NCI-H1092 treated with DMSO at 0.1 percent for 48 hours (cell line): ENCODE data around the gene ZNF783.

Experiments
- DNase-seq: peaks from one replicate; lab custom pipeline; 2025; lab: John Stamatoyannopoulos, UW

Gene ZNF783

DNA sequence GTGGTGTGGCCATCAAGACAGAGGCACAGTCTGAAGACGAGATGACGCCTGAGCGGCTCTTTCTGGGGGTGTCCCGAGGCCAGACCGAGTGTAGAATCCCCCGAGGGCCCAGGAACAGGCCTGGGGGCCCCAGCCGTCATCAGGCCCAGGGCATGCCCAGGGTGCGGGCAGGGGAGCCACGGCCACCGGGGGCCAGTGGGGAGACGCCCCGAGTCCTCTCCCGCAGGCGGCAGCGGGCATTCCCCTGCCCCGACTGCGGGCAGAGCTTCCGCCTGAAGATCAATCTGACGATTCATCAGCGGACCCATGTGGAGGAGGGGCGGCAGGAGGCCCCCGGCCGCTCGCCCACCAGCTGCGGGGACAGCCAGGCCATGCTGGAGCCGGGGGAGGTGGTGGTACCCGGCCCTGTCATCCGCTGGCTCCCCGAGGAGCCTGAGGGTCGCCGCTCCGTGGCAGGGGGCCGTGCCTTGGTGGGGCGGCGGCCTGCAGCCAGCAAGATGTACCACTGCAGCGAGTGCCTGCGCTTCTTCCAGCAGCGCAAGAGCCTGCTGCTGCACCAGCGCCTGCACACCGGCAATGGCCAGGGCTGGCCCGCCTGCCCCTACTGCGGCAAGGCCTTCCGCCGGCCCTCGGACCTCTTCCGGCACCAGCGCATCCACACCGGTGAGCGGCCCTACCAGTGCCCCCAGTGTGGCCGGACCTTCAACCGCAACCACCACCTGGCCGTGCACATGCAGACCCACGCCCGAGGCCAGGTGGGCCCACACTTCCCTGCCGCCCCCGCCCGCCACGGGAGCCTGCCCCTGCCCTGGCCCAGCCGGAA lies 19.7 kb downstream of the ZNF783 start:
- DNase-seq = no peak

DNA sequence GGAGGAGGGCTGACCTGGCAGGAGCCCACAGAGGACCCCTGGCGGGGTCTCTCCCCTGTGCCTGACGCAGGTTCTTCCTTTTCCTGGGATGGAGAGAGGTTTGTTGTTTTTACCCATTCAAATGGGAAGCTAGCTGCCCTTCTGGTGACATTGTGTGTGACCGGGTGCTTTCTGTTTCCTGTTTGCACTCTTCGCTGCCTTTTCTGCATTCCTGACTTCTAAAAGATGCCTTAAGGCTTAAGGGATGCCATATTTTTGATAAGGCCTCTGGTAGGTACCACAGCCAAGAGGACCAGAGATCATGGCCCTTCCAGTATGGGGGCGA lies 20.3 kb downstream of the ZNF783 start:
- DNase-seq = no peak

DNA sequence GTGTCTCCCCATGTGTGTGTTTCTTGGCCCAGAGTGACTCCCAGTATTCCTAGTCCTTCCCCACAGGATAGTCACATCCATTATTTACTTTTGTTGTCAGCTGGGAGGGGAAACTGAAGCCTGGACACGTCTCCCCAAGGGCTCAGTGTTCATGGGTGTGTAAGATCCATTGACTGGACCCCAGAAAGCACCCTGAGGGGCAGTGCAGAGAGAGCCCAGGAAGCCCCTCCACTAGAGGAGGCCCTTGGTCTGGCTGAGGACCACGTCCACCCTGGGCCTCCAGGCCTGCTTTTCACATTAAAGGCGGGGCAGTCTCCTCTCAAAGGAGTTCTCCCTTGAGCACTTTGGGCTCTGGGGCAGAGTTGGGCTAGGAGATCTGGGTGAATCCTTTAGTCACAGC lies 21.3 kb downstream of the ZNF783 start:
- no peak for DNase-seq

DNA sequence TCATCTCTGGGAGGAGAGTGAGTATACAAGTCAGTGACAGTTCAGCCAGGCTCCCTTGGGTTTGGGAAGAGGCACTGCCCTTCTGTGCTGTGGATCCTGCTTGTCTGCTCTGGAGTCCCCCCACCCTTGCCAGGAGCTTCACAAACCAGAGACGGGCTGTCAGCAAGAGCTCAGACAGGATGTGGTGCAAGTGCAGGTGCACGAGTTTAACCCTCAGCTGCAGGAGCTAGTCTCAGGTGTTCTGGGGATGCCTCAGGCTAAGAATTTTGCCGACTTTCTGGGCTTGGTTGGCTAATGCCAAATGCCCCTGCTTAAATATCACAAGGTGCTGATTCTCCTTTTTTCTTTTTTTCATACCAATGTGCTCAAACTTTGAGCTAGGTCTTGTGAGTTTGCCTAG lies 22.3 kb downstream of the ZNF783 start:
- DNase-seq = no peak

DNA sequence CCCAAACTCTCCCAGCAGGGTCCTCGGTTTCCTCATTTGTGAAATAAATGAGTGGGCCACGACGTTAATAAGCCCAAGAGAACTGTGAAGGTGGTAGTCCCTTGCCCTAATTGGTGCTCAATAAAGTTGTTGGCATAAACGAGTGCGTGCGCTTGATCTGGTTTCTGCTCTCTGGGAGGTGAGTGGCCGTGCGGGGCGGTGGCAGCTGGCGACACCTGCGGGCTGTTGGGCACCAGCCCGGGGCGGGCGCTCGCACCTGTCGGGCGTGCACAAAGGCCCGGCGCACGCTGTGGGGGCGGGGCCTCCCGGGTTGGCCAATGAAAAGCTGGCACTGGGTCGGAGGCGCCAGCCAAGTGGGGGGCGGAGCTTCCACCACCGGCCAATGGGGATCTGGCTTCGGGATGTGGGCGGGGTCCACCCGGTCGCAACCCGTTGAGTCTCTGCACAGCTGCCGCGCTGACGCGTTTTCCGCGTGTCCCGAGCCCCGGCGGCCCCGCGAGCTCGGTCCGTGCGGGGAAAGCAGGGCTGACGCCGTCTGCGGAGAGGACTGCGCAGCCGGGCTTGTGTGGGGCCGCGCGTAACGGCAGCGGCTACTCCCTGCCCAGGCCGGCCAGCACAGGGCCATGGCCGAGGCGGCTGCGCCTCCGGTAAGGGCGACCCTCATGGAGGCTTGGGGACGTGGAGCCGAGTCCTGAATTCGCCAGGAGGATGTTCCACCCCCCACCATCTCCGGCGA lies 23.0 kb downstream of the ZNF783 start:
- peak; percentile 96 for DNase-seq

DNA sequence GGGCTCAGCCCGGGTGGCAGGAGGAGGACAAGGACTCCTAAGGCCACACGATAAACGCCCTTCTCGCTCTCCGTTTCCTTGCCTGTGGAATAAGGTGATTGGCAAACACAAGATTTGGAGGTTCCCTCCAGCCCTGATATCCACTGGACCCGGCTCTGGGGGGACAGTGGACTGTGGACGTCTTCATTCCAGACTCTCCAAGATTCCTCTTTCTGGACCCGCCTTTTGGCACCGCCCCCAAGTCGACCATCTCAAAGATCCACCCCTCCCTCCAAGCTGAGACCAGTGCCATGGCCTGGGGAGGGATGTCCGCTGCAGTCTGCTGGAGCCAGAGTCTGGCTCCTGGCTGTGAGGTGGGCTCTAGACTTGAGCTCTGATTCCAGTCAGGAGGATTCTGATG lies 23.6 kb downstream of the ZNF783 start:
- peak; percentile 43 for DNase-seq

DNA sequence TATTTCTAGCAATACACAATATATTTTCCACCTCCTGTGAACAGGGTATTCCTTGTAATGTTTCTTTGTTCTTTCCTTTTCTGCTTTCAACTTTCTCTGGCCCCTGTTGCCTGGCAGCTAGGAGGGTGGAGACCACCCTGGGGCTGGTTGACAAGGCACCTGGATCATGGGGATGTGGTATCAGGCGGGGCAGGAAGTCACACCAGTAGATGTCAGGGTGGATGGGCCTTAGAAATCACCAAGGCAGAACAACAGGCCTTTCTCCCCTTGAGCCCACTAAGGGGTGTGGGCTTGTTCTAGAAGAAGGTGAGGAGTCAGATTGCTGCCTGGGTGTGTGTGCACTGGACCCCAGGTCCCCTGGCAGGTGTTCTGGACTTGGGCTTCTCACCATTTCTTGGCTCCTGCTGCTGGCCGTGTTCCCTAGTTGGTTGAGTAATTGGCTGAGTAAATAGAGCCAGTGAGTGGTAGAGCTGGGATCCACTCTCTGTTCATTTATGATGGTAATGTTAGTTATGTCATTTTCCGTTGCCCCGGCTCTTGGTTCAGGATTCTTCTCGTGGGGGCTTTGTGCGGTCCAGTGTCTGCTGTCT lies 24.9 kb downstream of the ZNF783 start:
- peak; percentile 6 for DNase-seq

DNA sequence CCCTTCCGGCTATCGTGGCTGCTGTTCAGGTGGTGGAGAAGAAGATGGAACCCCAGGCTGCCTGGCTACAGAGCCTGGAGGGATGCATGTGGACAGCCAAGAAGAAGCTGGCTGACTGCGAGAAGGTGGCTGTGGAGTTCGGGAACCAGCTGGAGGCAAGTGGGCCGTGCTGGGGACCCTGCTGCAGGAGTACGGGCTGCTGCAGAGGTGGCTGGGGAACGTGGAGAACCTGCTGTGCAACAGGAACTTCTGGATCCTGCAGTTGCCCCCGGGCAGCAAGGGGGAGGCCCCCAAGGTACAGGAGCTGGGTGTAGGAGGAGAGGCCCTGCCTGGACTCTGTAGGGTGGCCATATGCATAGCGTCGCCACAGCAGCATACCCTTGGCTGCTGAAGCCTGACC lies 25.6 kb downstream of the ZNF783 start:
- no peak for DNase-seq

DNA sequence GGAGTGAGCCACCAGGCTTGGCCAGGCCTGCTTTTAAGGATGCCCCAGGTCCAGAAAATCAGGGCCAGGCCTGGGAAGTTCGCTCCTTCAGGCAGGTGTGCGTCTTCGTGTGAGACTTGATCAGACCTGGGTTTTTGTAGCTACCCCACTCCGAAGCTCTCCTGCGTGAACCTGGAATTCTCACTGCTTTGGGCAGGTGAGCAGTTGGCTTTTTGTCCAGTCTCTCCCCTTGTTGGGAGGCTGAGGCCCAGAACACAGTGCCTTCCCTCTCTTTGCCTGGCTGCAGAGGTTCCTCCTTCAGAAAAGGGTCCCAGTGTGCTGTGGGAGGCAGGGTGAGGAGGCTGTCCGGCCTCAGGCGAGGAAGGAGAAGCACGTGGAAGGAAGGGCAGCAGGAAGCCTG lies 27.3 kb downstream of the ZNF783 start:
- no peak for DNase-seq

DNA sequence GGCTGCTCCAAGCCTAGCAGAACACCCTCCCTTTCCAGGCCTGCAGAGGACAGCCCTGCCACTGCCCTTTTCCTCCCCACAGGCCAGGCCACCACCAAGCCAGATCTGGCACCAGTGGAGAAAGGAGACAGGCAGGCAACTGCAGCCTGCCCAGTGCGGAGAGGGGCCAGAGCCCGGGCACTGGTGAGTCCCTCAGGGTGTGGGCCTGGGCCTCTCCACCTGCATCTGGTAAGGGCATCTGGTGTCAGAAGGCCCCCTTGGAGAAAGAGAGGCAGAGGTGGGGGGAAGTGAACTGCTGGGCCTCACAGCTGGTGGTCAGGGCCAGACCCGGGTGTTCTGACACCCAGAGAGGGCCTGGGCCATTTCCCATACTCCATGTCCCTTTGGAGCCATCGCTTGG lies 27.9 kb downstream of the ZNF783 start:
- DNase-seq = no peak

DNA sequence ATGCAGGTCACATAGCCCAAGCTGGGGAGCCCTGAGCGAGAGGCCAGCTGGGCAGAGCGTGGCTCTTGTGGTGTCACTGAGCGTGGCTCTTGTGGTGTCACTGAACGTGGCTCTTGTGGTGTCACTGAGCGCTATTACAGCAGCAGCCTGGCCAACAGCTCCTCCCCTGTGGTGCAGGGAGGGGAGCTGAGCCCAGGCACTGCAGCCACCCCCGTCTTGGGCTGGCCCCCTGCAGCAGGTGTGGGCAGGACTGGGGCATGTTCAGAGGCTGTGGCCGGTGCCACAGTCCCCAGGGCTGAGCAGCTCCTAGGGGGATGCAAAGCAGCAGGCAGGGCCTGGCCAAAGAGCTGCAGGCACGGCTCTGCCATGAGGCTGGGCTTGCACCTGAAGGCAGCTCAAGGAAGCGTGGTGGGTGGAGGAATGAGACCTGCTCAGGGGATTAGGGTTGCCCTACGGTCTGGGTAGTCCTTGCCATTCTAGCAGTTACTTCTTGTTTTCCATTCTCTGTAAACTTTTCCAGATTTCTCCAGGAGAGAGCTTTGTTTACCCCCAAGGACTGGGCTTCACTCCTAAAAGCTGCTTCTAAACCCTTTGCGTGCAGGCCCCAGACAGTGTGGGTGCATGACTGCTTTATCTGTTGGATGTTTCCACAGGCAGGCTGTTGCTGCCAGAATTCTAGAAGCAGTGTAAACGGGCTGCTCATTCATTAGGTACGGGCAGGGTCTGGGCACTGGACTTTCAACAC lies 29.2 kb downstream of the ZNF783 start:
- DNase-seq = no peak

DNA sequence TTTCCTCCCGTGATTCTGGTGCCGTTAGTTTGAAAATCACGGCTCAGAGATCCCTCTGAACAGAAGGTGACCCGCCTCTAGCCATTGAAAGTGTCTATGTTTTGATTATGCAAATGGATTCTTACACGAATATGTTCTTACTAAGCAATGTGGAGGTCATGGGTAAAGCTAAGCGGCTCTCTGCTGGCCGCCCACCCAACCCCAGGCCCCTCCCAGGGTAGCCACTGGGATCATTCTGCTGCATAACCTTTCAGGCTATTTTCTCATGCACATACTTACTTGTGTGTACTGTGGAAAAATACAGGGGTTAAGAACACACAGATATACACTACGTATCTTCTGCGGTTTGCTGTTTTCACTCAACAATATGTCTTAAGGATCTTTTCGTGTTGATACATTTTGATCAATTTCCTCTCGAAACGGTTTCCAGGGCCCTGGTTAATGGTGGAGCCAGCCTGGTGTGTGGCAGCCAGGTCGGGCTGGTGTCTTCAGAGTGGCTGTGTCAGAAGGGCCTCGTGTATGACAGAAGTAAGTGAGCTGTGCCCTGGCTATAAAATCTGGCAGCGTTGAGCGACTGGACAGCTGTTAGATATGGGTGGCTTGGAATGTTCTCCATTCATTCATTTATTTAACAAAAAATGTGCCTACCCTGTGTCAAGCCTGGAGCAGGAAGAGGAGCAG lies 29.9 kb downstream of the ZNF783 start:
- no peak for DNase-seq

DNA sequence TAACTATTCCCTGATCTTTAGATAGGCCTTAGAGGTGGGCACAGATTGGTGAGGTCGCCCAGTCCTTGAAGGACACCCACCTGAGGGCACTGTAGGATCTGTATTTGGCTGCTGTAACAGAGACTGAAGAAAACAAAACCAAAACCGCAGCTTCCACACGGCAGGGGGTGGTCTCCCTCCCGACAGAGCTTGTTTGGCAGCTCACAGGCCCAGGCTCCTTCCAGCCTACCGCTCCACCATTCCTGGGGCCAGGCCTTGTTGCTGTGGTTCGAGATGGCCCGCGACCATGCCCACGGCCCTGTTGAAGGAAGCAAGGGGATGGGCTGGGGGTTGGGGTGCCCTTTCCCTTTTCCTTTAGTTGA lies 30.4 kb downstream of the ZNF783 start:
- no peak for DNase-seq

DNA sequence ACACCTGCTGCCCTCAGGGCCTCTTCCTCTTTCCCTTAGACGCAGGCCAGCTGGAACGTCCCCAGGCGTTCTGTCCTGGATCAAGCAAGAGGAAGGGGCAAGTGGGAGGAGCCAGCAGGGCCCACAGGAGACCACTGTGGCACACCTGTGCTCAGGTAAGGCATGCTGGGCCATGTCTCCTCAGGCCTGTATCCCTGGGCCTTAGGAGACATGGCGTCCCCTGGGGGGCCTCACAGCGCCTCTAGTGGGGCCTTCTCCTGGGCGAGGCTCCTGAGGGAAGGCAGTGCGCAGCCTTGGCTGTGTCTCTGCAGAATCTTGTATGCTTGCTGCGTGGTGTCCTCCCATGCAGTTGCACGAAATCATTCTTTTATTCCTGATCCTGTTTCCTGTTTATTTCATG lies 31.3 kb downstream of the ZNF783 start:
- DNase-seq = no peak

DNA sequence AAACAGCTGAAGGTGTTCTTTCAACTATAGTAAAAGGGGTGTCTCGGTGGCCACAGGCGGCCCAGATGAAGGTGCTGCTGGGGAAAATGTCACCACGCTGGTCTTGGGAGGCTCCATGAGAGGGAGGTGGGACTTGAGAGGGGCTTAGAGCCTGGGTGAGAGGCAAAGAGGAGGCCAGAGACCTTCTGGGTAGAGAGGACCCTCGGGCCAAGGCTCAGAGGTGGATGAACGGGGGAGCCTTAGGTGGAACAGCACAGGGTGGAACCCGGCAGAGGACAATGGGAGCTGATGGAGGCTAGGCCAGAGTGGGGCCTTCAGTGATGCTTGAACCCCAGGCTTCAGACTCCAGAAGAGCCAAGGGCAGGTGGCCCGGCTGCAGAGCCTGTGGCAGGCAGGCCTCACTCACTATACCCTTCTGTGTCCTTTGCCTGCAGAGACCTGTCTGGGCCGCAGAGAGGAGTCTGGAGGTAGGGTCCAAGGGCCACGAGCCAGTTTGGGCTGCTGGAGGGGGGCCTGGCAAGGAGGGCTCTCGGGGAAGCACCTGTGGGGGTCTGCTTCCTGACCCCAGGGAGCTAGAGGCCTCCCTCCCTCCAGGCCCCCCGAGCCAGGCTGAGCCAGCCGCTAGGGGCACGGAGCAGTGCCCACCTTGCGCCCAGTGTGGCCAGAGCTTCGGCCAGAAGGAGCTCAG lies 32.1 kb downstream of the ZNF783 start:
- DNase-seq = no peak

DNA sequence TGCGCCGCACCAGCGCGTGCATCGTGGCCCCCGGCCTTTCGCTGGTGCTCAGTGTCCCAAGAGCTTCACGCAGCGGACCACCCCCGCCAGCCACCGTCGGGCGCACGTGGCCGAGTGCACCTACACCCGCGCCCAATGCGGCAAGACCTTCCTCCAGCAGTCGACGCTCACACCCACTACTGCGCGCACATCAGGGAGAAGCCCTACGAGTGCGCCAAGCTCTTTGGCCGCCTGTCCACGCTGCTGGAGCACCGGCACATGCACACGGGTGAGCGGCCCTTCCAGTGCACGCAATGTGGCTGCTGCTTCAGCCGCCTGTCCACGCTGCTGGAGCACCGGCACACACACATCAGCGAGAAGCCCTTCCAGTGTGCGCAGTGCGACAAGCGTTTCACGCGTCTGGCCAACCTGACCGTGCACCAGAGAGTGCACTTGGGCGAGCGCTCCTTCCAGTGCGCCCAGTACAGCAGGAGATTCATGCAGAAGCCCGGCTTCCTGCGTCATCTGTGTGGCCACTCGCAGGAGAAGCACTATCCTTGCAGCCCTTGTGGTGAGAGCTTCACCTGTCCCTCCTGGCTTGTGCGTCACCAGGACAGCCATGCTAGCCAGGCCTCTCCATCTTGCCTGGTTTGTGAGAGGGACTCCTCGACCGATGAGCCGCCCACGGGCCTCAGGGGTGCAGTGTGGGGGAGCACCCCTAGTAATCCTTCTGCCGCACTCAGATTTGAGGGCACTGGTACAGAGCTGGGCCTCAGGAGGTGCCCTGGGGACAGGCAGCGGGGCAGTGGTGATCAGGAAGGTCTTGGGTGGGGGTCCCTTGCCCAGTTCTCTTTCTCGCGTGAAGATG lies 32.9 kb downstream of the ZNF783 start:
- DNase-seq = no peak

DNA sequence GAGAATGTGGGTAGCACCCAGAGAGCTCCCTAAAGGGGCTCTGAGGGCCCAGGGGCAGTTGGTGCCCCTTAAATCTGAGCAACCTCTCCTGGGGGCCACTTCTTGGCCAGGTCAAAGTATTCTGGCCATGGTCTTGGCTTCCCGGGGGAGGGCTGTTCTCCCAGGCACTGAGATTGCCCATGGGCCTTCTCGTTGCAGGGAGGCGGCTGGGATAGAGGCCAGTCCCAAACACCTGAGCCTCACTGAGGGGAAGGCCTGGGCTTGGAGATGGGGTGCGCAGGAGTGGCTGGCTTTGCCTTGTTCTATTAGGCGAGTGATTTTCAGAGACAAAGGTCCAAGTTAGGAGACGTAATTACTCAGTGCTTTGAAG lies 33.5 kb downstream of the ZNF783 start:
- no peak for DNase-seq

DNA sequence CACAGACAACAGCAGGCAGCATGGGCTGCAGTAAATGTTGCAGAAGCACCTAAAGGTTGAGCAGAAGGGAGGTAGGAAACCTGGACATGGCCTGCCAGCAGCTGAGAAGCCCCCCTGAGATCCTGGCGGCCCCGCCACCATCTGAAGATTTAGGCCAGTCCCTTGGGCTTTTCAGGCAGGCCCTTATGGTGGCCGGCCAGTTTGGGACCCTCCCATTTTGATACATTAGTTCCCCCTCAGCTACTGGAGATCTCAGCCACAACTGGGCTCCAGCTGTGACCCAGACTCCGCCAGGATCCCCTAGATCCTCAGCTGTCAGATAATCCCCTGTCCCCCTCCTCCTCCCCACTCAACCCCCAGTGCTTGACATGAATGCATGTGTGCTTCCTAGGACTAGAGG lies 34.4 kb downstream of the ZNF783 start:
- no peak for DNase-seq

DNA sequence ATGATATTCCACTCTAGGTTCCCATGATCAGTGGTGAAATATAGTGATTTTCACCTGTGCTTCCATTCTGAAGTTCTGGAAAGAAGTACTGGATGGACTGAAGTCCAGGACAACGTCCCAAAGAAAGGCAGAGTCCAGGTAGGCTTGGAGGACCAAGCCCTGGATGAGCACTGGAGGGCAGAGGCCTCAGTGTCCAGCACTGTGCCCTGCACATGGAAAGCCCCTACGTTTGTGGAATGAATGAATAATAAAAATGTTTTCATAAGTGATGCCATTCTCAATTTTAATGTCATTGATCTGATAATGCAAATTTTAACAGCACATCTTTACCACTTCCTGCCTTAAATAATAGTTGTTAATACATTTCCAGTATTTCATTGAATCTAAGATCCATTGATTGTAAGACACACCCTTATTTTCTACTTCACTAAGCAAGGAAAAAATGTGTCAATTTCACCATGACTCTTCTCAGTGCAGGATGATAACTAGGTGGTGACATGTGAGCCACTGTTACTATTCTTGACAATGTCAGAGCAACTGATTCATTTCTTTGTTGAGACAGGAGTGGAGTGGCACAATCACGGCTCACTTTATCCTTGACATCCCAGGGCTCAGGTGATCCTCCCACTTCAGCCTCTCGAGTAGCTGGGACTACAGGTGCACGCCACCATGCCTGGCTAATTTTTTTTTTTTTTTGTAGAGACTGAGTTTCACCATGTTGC lies 35.2 kb downstream of the ZNF783 start:
- DNase-seq = no peak
